ENCODE measurements around the gene STAT6.

STAT6 gene, protein sequence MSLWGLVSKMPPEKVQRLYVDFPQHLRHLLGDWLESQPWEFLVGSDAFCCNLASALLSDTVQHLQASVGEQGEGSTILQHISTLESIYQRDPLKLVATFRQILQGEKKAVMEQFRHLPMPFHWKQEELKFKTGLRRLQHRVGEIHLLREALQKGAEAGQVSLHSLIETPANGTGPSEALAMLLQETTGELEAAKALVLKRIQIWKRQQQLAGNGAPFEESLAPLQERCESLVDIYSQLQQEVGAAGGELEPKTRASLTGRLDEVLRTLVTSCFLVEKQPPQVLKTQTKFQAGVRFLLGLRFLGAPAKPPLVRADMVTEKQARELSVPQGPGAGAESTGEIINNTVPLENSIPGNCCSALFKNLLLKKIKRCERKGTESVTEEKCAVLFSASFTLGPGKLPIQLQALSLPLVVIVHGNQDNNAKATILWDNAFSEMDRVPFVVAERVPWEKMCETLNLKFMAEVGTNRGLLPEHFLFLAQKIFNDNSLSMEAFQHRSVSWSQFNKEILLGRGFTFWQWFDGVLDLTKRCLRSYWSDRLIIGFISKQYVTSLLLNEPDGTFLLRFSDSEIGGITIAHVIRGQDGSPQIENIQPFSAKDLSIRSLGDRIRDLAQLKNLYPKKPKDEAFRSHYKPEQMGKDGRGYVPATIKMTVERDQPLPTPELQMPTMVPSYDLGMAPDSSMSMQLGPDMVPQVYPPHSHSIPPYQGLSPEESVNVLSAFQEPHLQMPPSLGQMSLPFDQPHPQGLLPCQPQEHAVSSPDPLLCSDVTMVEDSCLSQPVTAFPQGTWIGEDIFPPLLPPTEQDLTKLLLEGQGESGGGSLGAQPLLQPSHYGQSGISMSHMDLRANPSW

GRCh38 chr12:57111031-57111734 is at the start of gene STAT6:
Gene STAT6, minus strand, starts transcription at chr12:57111362. Its CDS starts 3,084 bp downstream, at chr12:57108278.
- no peak for DNase-seq

GRCh38 chr12:57160741-57161140 is 49.6 kb upstream of the STAT6 start:
- DNase-seq, result no peak

DNA sequence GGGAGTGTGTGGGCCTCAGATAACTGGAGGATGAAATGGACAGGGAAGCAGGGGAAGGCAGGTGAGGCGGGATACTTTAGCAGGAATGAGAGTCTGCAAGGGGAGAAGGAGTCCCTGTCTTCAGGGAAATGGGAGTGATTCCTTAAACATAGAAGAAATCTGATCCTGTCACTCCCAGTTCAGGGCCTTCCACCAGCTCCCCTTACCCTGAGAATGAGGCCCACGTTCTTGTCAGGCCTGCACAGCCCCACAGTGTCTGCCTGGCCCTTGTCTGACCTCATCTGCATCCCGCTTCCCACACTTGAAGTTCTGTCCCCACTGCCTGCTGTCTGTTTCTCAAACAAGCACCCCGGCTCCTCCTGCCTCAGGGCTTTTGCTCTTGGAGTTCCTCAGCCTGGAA is 48.9 kb upstream of the STAT6 start:
- DNase-seq, result no peak

GRCh38 chr12:57159311-57159710 is 48.1 kb upstream of the STAT6 start:
- DNase-seq, result no peak

- DNase-seq, result no peak
These were observed 47.5 kb upstream of the STAT6 start for GRCh38 chr12:57158665-57159064.

DNA sequence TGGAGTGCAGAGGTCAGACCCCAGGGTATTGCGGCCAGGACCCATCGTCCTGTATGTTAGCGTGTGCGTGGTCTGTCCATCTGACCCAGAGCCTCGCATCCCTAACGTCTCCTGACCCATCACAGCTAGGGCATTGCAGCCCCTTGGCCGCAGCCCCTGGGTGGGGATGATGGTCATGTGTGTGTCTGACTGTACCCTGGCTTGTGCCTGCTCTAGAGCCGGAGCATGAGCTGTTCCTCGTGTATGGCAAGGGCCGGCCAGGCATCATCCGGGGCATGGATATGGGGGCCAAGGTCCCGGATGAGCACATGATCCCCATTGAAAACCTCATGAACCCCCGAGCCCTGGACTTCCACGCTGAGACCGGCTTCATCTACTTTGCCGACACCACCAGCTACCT is 47.0 kb upstream of the STAT6 start:
- DNase-seq, result no peak

GRCh38 chr12:57157588-57158173 is 46.5 kb upstream of the STAT6 start:
- no peak for DNase-seq

DNA sequence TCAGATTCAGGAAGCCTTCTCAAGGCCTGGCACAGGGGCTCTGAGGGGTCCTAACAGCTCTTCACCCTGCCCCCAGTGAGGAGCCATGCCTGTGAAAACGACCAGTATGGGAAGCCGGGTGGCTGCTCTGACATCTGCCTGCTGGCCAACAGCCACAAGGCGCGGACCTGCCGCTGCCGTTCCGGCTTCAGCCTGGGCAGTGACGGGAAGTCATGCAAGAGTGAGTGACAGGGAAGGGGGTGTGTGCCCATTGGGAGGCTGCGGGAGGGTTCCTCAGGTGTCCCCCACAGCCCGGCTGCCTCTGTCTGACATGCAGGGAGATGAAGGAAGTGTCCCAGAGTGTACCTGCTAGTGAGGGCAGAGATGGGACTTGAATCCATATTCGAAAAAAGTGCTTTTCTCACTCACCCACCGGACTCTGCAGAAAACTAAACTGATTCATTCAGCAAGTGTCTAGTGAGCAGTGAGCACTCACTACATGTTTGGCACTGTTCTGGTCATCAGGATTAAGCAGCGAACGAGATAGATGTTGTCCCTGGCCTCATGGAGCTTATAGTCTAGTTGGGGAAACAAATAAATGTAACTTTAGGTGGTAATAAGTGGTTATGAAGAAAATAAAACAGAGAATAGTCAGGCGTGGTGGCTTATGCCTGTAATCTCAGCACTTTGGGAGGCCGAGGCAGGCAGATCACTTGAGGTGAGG is 45.7 kb upstream of the STAT6 start:
- no peak for DNase-seq

DNA sequence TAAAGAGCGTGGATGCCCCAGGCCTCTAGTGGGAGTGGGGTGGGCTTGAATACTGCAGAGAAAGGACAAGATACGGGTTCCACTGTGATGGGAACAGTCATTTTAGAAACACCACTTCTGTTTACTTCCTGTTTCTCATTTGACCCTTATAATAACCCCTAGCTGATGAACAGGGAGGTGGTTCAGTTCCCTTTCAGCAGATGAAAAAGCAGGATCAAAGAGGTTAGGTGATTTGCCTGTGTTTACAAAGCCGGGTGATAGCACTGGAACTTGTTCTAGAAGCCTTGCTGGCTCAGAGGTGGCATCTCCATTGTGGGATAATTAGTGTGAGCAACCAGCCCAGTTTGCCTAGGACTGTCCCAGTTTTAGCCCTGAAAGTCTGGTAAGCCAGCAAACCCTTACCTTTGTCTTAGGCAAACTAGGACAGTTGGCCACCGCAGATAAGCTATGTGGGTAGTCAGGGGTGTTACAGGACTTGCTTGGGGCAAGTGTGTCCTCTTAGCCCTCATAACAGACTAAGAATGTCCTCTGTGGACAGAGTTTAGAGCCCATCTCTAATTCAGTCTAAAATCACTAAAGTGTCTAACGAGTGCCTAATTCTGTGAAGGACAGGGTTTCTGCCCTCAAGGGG is 43.8 kb upstream of the STAT6 start:
- no peak for DNase-seq

DNA sequence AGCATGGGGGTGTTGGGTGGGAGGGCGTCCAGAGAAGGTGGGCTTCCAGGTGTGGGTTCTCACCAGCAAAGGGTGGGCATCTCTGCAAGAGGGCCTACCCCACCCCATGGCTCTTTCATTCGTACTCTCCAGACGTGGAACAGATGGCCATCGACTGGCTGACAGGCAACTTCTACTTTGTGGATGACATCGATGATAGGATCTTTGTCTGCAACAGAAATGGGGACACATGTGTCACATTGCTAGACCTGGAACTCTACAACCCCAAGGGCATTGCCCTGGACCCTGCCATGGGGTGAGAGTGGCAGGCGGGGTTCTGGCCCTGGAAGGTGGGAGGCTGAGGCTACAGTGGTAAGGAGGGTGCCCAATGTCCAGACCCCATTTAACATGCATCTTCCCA is 42.9 kb upstream of the STAT6 start:
- no peak for DNase-seq

DNA sequence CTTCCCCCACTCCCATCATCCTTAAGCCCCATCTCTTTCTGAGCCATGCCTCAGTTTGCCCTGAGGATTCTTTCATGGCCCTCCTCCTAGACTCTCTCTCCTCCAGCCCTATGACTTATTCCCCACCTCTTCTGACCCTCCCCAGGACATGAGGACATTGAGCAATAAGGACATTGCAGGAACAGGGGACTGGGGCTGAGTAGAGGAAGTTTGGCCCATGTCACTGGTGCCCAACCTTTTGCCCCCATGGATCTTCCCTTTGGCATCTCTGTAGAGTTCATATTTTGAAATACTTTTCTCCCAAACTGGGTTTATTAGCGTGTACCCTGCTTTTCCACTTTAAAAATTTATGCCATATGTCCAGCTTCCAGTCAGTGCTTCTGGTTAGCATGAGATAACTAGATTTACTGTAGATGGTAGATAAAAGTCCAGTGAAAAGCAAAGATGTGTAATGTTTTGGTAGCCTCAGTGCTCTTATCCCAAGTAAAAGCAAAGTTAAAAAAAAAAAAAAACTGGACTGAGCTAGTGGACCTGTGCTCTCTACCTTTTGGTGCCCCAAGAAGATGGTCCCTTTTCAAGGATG is 42.3 kb upstream of the STAT6 start:
- DNase-seq, result no peak

- no peak for DNase-seq
These were observed 41.5 kb upstream of the STAT6 start for GRCh38 chr12:57152639-57153038.

DNA sequence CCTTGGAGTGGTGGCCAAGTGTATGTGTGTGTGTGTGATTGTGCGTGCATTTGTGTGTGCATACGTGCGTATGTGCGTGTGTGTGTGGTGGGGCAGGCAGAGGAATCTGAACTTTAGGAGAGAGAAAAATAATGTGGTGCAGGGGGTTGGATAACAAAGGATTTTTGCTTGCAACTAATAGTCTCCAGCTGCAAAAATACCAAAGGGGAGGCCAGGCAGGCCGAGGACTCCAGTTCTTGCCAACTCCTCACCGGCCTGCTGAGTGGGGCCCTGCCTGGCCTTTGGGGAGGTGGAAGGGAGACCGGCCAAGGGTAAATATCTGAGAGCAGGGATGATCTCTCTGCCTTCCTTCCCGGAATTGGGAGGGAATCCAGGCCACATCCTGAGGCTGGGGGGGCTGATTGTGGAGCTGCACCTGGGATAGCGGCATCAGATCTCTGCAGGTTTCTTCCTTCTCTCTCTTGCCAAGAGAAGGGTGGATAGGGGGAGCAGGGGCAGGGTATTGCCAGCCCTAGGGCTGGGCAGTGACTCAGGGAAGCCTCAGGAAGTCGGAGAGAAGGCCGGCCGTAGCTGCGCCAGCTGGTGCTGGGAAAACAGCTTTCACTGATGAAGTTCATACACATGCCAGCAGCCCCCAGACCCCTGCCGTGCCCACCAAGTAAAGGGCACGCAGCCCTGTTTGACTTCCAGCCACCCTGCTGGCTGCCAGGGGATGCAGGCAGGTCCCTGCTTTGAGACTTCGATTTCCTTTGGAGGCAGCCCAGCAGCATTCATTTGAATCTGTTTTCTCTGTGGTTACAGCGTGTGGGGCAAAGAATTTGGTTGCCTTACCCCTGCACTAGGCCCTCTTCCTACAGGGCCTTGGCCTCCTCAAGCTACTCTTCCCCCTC is 40.8 kb upstream of the STAT6 start:
- DNase-seq, result no peak

DNA sequence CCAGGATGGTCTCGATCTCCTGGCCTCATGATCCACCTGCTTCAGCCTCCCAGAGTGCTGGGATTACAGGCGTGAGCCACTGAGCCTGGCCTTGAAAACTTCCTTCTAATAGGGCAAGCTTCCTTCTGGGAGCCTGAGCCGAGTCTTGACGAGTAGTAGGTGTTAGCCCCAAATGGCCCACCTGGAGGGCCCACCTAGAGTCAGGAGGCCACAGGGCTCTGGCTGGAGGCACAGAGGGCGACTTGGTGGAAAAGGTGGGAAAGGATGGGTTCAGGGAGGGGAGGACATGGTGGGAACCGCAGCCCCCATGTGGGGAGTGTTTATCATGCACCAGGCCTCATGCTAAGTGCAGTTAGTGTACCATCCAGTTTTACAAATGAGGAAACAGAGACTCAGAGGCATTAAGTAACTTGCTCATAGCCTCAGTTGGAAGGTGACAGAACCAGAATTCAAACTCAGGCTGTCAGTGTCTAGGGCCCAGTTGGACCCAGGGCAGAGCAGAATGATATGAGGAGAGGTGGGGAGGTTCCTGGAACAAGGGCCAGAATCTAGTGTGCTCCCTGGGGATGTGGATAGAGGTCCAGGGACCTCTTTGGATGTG is 39.3 kb upstream of the STAT6 start:
- no peak for DNase-seq

- no peak for DNase-seq
These were observed 38.2 kb upstream of the STAT6 start for GRCh38 chr12:57149245-57149900.

- no peak for DNase-seq
These were observed 37.5 kb upstream of the STAT6 start for GRCh38 chr12:57148469-57149244.

DNA sequence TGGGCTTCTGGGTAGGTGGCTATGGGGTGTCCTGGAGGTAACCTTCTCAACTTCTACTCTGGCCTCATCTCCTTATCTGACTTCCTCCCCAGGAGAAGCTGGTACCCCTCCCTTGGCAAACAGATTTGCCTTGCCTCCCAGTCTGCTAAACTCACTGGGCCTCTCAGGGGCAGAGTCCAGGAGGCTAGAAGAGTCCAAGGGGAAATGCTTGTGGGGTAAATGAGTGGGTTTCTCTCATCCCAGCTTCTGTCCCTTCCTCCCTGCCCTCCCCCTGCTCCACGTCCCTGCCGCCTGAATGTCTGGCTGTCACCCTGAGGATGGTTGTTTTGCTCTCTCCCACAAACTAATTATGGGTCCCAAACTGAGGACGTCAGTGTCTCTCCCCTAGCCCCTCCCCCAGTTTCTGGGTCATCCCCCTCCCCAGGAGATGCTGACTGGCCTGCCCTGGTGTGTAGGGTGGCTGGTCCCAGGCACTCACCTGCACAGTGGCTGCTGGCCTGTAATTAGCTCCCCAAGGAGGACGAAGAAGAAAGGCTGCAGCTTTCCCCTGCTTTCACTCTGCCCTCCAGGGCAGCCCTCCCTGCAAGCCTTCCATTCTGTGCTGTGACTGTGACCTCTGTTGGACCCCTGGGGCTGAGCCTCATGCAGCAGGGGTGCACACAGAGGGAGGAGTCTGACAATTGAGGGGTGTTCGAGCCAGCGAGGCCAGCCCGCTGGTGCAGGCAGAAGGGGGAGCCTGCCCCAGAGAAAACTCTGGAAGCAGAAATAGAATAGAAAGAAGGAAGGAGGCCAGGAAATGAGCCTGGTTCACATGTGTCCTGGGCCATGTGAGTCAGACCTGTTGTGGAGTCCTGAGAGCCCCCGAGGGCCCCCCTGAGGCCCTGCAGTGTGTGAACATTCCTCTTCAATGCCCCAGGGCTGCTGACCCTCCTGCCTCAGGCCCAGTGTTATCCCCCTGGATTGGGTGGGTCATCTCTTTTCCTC is 36.1 kb upstream of the STAT6 start, which contains the start of gene LRP1-AS:
TSS of gene LRP1-AS (minus strand) at position 659 of the 984 bp plus-strand sequence.
- no peak for DNase-seq

Measured in NCI-H1105 (cell line).